Measurements from ENCODE around the gene CCL8. TPM values are rescaled to one million over a fixed set of nuclear protein-coding genes. Genes with fewer than 3 reads are reported as not detected.

CCL8 gene
- polyA plus RNA-seq, 1 experiment, result 0.06 TPM

DNA sequence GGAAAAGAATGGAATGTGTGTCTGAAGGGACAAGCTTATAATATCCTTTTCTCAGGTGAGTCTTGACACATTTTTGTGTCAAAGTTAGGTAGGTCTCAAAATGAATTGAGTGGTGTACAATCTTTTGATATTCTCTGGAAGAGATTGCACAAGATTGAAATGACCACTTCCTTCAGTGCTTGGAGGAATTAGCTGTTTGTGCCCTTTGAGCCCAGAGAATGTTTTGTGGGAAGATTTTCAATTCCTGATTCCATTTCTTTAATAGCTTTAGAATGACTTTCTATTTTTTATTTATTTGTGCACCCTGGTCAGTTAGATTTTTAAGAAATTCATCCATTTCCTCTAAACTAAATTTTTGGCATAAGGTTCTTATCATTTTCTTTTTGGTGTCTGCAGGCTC, 35.4 kb downstream of the CCL8 start:
- TF ChIP-seq, protein P1, sequence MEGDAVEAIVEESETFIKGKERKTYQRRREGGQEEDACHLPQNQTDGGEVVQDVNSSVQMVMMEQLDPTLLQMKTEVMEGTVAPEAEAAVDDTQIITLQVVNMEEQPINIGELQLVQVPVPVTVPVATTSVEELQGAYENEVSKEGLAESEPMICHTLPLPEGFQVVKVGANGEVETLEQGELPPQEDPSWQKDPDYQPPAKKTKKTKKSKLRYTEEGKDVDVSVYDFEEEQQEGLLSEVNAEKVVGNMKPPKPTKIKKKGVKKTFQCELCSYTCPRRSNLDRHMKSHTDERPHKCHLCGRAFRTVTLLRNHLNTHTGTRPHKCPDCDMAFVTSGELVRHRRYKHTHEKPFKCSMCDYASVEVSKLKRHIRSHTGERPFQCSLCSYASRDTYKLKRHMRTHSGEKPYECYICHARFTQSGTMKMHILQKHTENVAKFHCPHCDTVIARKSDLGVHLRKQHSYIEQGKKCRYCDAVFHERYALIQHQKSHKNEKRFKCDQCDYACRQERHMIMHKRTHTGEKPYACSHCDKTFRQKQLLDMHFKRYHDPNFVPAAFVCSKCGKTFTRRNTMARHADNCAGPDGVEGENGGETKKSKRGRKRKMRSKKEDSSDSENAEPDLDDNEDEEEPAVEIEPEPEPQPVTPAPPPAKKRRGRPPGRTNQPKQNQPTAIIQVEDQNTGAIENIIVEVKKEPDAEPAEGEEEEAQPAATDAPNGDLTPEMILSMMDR (IDR thresholded peaks at IDR 0.05; ENCODE audit: low read depth, low read length), result no peak
- H3K4me3 ChIP-seq (ENCODE audit: low read depth, low read length), result no peak overlapping the region
- H3K27me3 ChIP-seq (ENCODE audit: control insufficient read depth, insufficient read depth, low read length), result no peaks in the 10 kb centered on the region
- peak; percentile 16 for DNase-seq (ENCODE audit: low read depth, low spot score)
- ChIA-PET POLR2A (interaction anchor here (0.7 to 3.1 kb wide), 4 partner anchors 53 to 185 kb away, joined by 5 to 15 read pairs (median 8); partner anchors contain the start of gene CCL2), CTCF (interaction anchor here (0.7 to 14.0 kb wide), 7 partner anchors 7 to 687 kb away, joined by 3 to 849 read pairs (median 6); partner anchors contain the start of gene CCL1)
- no peak overlapping the region for H3K27ac ChIP-seq (ENCODE audit: low read depth, low read length)
- H3K9me3 ChIP-seq (ENCODE audit: control insufficient read depth, insufficient read depth, low read length), result no peaks in the 10 kb centered on the region

DNA sequence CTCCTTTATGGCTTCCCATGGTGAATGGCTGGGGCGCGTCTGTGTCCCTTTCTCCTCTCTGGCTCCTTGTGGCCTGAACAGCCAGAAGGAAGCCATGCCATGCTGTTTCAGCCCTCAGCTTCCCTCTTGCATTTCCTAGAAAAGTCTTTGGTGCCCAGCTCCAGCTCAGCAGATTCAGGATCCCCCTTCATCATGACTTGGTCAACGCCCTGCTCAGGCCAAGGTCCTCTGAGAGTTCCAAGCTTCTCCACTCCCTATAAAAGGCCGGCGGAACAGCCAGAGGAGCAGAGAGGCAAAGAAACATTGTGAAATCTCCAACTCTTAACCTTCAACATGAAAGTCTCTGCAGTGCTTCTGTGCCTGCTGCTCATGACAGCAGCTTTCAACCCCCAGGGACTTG, 37.0 kb downstream of the CCL8 start, which contains the start of gene CCL13:
TSS of gene CCL13 (plus strand) at position 287 of the 400 bp plus-strand sequence. CDS start at position 334, 47 bp downstream.
- no peak for DNase-seq (ENCODE audit: low read depth, low spot score)
- Histone ChIP-seq H3K27ac (ENCODE audit: low read depth, low read length) (no peak within 1 kb of the TSS), H3K9me3 (ENCODE audit: control insufficient read depth, insufficient read depth, low read length) (no peaks in the 10 kb centered on the region), H3K27me3 (ENCODE audit: control insufficient read depth, insufficient read depth, low read length) (no peaks in the 10 kb centered on the region), H3K4me3 (ENCODE audit: low read depth, low read length) (no peak within 1 kb of the TSS)
- POLR2A ChIA-PET, result interaction anchor here (2.2 to 3.1 kb wide), 2 partner anchors 101 to 104 kb away, joined by 9 to 15 read pairs; partner anchors contain the start of gene CCL2
- CTCF ChIA-PET, result interaction anchor here (0.9 to 14.0 kb wide), 4 partner anchors 51 to 185 kb away, joined by 3 to 849 read pairs (median 6); no protein-coding TSS in a partner anchor
- TF ChIP-seq, protein P1 (IDR thresholded peaks at IDR 0.05; ENCODE audit: low read depth, low read length), result no peak

DNA sequence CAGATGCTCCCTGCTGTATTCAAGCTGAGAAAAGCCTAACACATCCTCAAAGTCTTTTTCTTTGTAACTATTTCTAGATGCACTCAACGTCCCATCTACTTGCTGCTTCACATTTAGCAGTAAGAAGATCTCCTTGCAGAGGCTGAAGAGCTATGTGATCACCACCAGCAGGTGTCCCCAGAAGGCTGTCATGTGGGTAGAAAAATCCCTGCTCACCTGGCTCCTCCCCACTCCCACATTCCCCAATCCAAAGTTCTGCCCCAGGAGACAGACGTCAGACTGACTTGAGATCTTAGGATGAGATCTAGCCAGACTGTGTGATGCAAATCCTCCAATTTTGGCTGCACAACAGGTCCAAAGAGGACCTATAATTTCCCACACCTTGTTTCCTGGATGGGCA, 38.2 kb downstream of the CCL8 start:
- ChIA-PET CTCF (interaction anchor here (14.0 kb wide), 1 partner anchor 155 kb away, joined by 849 read pairs; no protein-coding TSS in a partner anchor), POLR2A (no interaction called here)
- Histone ChIP-seq H3K27me3 (ENCODE audit: control insufficient read depth, insufficient read depth, low read length) (peaks cover 4% of the 10 kb centered on the region), H3K27ac (ENCODE audit: low read depth, low read length) (no peak overlapping the region), H3K9me3 (ENCODE audit: control insufficient read depth, insufficient read depth, low read length) (no peaks in the 10 kb centered on the region), H3K4me3 (ENCODE audit: low read depth, low read length) (no peak overlapping the region)
- DNase-seq (ENCODE audit: low read depth, low spot score), result no peak
- TF ChIP-seq, protein P1 (IDR thresholded peaks at IDR 0.05; ENCODE audit: low read depth, low read length), result no peak

DNA sequence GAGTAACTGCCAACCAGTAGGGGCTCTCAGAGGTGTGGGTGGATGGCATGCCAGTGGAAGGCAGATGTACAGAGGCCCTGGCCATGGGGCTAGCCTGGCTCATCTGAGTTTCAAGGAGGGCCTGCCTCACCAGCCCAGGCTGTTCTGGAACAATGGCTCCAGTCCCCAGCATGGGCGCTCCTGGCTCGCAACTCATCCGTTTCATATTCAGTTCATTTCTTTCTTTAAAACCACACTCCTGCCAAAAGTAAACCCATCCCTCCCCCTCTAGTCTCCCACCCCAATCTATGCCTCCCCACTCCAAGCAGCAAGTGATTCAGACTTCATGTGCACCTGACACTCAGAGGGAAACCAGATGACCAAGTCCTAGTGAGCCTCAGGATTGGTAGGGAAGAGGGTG, 39.4 kb downstream of the CCL8 start:
- peaks cover 9% of the 10 kb centered on the region for H3K27me3 ChIP-seq (ENCODE audit: control insufficient read depth, insufficient read depth, low read length)
- no peak for DNase-seq (ENCODE audit: low read depth, low spot score)
- no peaks in the 10 kb centered on the region for H3K9me3 ChIP-seq (ENCODE audit: control insufficient read depth, insufficient read depth, low read length)
- no peak overlapping the region for H3K4me3 ChIP-seq (ENCODE audit: low read depth, low read length)
- TF ChIP-seq, protein P1 (IDR thresholded peaks at IDR 0.05; ENCODE audit: low read depth, low read length), result no peak
- ChIA-PET POLR2A (no interaction called here), CTCF (interaction anchor here (1.0 to 14.0 kb wide), 3 partner anchors 53 to 431 kb away, joined by 3 to 849 read pairs (median 192); no protein-coding TSS in a partner anchor)
- no peak overlapping the region for H3K27ac ChIP-seq (ENCODE audit: low read depth, low read length)

DNA sequence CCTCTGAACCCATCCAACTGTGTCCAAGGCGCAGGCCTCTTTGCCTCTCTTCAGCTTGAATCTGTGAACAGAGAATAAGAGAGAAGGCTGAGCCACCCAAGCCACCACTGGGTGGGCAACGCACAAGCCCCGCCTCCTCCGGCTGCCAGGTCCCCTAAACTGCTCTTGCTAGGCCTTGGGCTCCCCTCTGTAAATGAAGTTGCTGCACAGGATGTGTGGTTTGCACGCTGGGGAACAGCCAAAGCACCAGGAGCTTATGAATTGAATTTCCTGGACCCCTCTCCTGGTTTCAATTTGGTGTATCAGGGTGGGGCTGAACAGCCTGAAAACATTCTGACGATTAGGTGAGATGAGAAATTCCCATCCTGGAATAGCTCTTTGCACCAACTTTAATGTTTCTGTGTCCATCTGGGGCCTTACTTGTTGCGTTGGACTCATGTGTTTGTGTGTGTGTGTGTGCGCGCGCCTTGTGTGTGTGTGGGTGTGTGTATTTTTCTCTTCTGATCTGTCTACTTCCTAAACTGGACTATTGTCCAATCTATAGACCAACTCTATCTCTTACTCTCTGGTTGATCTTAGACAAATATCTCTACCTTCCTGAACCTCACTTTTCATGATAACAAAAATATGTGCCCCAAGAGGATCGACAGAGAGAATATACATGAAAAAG, 41.5 kb downstream of the CCL8 start:
- Histone ChIP-seq H3K4me3 (ENCODE audit: low read depth, low read length) (no peak overlapping the region), H3K9me3 (ENCODE audit: control insufficient read depth, insufficient read depth, low read length) (no peaks in the 10 kb centered on the region), H3K27me3 (ENCODE audit: control insufficient read depth, insufficient read depth, low read length) (peaks cover 9% of the 10 kb centered on the region), H3K27ac (ENCODE audit: low read depth, low read length) (no peak overlapping the region)
- ChIA-PET POLR2A (interaction anchor here (1.0 to 2.8 kb wide), 4 partner anchors 8 to 160 kb away, joined by 3 to 10 read pairs (median 4); partner anchors contain the start of gene CCL2), CTCF (interaction anchor here (0.5 to 14.0 kb wide), 88 partner anchors 8 to 770 kb away, joined by 3 to 849 read pairs (median 6); partner anchors contain the start of genes CCL11, CCL2, CCL7 and CCL8)
- TF ChIP-seq, protein P1 (IDR thresholded peaks at IDR 0.05; ENCODE audit: low read depth, low read length), result no peak
- DNase-seq (ENCODE audit: low read depth, low spot score), result no peak
